B cell (primary cell): Measurements from ENCODE around the gene ENSA.

Experiments used
- EZH2 ChIP-seq: IDR thresholded peaks from 2 replicates; pipeline ENCODE4 v1.6.1; 2012; ENCODE audit warnings: borderline replicate concordance, low read depth, mild to moderate bottlenecking, moderate library complexity, low read length; ENCODE audit not compliant: insufficient read depth, poor library complexity, severe bottlenecking
- TF ChIP-seq, protein P1 (sequence below): fragments of 200-600 bp; IDR thresholded peaks from one replicate; pipeline ENCODE4 v1.8.0; 2022; ENCODE audit warnings: antibody characterized with exemption, mild to moderate bottlenecking

DNA sequence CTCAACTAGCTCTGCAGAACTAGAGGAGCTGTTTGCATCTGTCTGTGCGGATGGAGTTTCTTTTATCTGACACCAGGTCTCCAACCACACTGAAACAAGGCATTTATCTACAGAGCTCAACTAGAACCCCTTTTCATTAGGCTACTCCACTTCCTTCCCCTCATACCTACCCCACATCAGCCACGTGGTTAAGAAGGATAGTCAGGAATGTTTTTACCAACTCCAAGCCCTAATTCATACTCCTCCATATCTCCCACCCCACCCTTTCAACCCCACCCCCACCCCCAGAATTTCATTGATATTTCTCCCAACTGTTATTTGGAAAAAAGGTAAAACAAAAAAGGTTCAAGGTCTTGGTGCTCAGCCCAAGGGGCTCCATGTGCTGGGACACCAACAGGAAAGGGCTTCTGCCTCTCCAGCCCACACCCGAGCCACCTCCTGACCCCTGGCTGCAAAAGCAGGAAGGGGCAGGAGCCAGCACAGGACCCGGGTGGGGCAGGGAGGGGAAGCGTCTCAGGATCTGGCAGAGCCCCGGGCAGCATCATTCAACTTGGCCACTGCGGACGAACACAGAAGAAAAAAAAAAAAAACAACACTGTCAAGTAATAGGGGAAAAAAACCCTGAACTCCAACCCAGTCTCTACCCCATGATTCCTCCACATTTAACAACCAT, 7.0 kb downstream of the ENSA start:
- TF ChIP-seq, protein P1, sequence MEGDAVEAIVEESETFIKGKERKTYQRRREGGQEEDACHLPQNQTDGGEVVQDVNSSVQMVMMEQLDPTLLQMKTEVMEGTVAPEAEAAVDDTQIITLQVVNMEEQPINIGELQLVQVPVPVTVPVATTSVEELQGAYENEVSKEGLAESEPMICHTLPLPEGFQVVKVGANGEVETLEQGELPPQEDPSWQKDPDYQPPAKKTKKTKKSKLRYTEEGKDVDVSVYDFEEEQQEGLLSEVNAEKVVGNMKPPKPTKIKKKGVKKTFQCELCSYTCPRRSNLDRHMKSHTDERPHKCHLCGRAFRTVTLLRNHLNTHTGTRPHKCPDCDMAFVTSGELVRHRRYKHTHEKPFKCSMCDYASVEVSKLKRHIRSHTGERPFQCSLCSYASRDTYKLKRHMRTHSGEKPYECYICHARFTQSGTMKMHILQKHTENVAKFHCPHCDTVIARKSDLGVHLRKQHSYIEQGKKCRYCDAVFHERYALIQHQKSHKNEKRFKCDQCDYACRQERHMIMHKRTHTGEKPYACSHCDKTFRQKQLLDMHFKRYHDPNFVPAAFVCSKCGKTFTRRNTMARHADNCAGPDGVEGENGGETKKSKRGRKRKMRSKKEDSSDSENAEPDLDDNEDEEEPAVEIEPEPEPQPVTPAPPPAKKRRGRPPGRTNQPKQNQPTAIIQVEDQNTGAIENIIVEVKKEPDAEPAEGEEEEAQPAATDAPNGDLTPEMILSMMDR: no peak
- TF ChIP-seq EZH2: no peak
